Natural killer cell (primary cell): ENCODE data around the gene FSTL4. TPM values are rescaled to one million over a fixed set of nuclear protein-coding genes. Genes with fewer than 3 reads are reported as not detected.

ENCODE experiments used
- ATAC-seq, 3 donors: fragments of 150-1000 bp in 2 of 3; fragments of 200-7000 bp in 1 of 3; cut with Tn5 transposase; 1 replicate in 1 of 3; 2 replicates in 2 of 3; pipeline ENCODE4 v1.10.0; 2021; ENCODE audit warnings: mild to moderate bottlenecking in 2 of 3, moderate library complexity in 2 of 3
- DNase-seq, 2 donors: peaks; one replicate each; pipeline versions ENCODE4 v3.0.0 to v3.0.0-alpha.2; 2013 to 2021; ENCODE audit warnings: mixed read lengths in 1 of 2
- H3K27ac ChIP-seq: one replicate; pipeline ENCODE4 v1.5.1; 2013; ENCODE audit warnings: mild to moderate bottlenecking, low read length
- H3K27me3 ChIP-seq: one replicate; pipeline ENCODE4 v1.6.1; 2013; ENCODE audit warnings: low read length; ENCODE audit not compliant: control insufficient read depth, insufficient read depth
- H3K36me3 ChIP-seq: one replicate; pipeline ENCODE4 v1.6.1; 2013; ENCODE audit warnings: low read length; ENCODE audit not compliant: control insufficient read depth, insufficient read depth
- H3K4me1 ChIP-seq: one replicate; pipeline ENCODE4 v1.6.1; 2013; ENCODE audit warnings: low read length; ENCODE audit not compliant: control insufficient read depth, insufficient read depth
- H3K4me3 ChIP-seq: one replicate; pipeline ENCODE4 v1.5.1; 2013; ENCODE audit warnings: low read length
- H3K9me3 ChIP-seq: one replicate; pipeline ENCODE4 v1.6.1; 2013; ENCODE audit warnings: low read length; ENCODE audit not compliant: control insufficient read depth, insufficient read depth
- H3K27ac Mint-ChIP-seq, 2 donors: one replicate each; pipeline ENCODE4 v1.8.0; 2022; ENCODE audit warnings: mild to moderate bottlenecking in 2 of 2, mixed read lengths in 2 of 2, moderate library complexity in 1 of 2
- H3K27me3 Mint-ChIP-seq, 2 donors: one replicate each; pipeline ENCODE4 v1.8.0; 2022; ENCODE audit warnings: low read depth in 2 of 2, mixed read lengths in 2 of 2
- H3K36me3 Mint-ChIP-seq: one replicate; pipeline ENCODE4 v1.8.0; 2022; ENCODE audit warnings: mixed read lengths
- H3K4me1 Mint-ChIP-seq, 2 donors: one replicate each; pipeline ENCODE4 v1.8.0; 2022; ENCODE audit warnings: mixed read lengths in 2 of 2
- H3K4me3 Mint-ChIP-seq: one replicate; pipeline ENCODE4 v1.8.0; 2022; ENCODE audit warnings: mild to moderate bottlenecking, moderate library complexity, mixed read lengths
- H3K9me3 Mint-ChIP-seq, 2 donors: one replicate each; pipeline ENCODE4 v1.8.0; 2022; ENCODE audit warnings: mixed read lengths in 2 of 2
- WGBS: methylation state at CpG from one replicate; pipeline ENCODE4 v1.1.7; 2013; ENCODE audit warnings: missing lambda C conversion rate; ENCODE audit not compliant: insufficient coverage; 5-methylcytosine and 5-hydroxymethylcytosine counted together
- intact Hi-C: fragments of 100-400 bp; cut with micrococcal nuclease; formaldehyde crosslinking; loops from one replicate; pipeline ENCODE4 v1.14.2; 2022
- total RNA-seq, 4 donors: library from RNA; stranded (reverse); fragments of 120-200 nt in 1 of 4; gene quantifications; one replicate each; pipeline versions ENCODE4 v1.2.3 to v1.2.4, GENCODE V29; 2013 to 2022
- TF ChIP-seq, protein P1 (sequence below): fragments of 200-600 bp; IDR thresholded peaks from one replicate; pipeline ENCODE4 v1.8.0; 2022; ENCODE audit warnings: antibody characterized with exemption

The FSTL4 gene
- total RNA-seq, 3 donors from 2014 or later (not counting 1 experiment from before 2014, with no cell fraction given) = 0.11 to 0.75 (median 0.55) TPM

DNA sequence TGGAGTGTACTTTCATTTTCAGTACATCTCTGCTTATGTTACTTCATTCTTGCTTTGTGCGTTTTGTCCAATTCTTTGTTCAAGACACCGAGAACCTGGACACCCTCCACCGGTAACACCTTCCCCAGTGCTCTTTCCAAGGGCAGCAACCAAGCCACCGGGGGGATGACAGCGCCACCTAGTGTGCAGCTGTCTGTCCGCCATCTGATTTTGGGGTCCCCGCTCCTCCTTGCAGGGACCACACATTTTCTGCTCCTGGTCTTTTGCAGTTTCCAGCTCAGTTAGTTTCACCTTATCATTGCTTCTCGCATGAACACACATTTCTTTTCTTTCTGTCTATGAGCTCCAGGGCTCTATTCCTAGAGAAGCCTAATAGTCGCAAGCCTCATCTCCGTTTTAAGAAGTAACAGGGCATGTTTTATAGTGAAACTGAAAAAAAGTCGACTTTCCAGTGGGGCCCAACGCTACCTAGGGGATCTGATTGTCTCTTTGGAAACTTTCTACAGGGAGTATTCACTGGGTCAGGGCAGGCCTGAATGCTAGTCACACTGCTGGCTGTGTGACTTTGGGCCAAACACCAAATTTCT is 152.1 kb downstream of the FSTL4 start:
- no peak overlapping the region for H3K27ac ChIP-seq
- DNase-seq = peak in 1 of 2 donors; percentile 40
- no peaks in the 10 kb centered on the region for H3K36me3 ChIP-seq
- TF ChIP-seq, protein P1, sequence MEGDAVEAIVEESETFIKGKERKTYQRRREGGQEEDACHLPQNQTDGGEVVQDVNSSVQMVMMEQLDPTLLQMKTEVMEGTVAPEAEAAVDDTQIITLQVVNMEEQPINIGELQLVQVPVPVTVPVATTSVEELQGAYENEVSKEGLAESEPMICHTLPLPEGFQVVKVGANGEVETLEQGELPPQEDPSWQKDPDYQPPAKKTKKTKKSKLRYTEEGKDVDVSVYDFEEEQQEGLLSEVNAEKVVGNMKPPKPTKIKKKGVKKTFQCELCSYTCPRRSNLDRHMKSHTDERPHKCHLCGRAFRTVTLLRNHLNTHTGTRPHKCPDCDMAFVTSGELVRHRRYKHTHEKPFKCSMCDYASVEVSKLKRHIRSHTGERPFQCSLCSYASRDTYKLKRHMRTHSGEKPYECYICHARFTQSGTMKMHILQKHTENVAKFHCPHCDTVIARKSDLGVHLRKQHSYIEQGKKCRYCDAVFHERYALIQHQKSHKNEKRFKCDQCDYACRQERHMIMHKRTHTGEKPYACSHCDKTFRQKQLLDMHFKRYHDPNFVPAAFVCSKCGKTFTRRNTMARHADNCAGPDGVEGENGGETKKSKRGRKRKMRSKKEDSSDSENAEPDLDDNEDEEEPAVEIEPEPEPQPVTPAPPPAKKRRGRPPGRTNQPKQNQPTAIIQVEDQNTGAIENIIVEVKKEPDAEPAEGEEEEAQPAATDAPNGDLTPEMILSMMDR = peak; percentile 26
- Mint-ChIP-seq H3K27me3 (no peaks in the 10 kb centered on the region), H3K4me1 (peaks cover 4 to 6% of the 10 kb centered on the region in 2 donors), H3K4me3 (no peak overlapping the region), H3K9me3 (no peaks in the 10 kb centered on the region), H3K36me3 (no peaks in the 10 kb centered on the region), H3K27ac (no peak overlapping the region)
- WGBS = 77% methylated on average over 12 of the region's 12 CpGs
- H3K4me1 ChIP-seq = peaks cover under 1% of the 10 kb centered on the region
- H3K27me3 ChIP-seq = no peaks in the 10 kb centered on the region
- no peak for ATAC-seq
- intact Hi-C loops = no loop called here
- no peaks in the 10 kb centered on the region for H3K9me3 ChIP-seq
- H3K4me3 ChIP-seq = no peak overlapping the region

DNA sequence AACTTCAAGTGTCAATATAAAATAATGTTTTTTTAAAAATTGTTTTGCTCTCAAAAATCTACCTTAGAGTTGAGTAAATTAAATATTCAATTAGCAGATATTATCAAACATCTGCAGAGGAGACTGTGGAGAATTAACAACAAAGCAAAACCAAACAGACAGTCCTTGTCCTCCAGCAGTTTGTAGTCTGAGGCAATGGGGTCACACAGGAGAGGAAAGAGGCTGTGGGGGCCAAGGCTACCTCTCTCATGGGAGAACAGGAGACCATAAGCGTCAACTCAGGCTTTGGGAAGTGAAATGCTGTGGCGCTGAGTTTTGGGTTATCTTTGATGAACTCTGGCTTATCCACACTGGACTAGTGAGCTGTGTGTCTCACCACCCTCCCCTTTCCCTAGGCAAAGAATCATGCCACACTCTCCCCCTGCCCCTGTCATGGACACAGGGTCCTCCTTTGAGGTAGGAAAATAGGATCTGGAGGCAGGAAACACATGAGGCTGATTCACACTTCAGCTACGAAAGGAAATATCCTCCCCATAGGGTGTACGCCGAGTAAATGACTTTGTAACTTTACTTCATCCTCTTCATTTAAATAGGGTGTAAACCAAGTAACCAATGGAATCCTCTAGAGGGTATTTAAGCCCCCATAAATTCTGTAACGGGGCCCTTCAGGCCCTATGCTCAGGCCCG is 152.7 kb downstream of the FSTL4 start:
- Mint-ChIP-seq H3K36me3 (no peaks in the 10 kb centered on the region), H3K27ac (no peak overlapping the region), H3K9me3 (no peaks in the 10 kb centered on the region), H3K27me3 (no peaks in the 10 kb centered on the region), H3K4me3 (no peak overlapping the region), H3K4me1 (peaks cover 4 to 6% of the 10 kb centered on the region in 2 donors)
- no peaks in the 10 kb centered on the region for H3K4me1 ChIP-seq
- no peaks in the 10 kb centered on the region for H3K36me3 ChIP-seq
- DNase-seq = no peak
- H3K27me3 ChIP-seq = no peaks in the 10 kb centered on the region
- no peak overlapping the region for H3K27ac ChIP-seq
- TF ChIP-seq, protein P1 = no peak
- H3K4me3 ChIP-seq = no peak overlapping the region
- WGBS = 88% methylated on average over 6 of the region's 7 CpGs
- intact Hi-C loops = no loop called here
- no peak for ATAC-seq
- H3K9me3 ChIP-seq = no peaks in the 10 kb centered on the region

DNA sequence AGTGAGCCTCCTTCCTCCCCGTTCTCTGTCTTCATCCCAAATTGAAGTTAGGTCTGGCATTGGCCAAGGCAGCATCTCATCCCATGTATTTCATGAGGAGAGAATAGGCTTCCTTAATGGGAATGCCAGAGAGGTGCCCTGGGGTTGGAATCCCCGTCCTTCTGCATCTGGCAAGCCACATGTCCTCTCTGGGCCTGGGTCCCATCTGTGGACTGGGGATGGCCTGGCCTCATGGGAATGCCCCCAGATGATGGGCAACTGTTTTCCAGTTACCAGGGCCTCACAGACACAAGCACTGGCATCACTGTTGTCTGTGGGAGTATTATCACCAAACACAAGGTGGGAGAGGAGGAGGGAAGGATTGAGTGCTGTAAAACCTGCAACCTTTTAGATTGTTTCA is 153.9 kb downstream of the FSTL4 start:
- ATAC-seq (no peak), DNase-seq (no peak)
- peaks cover 4 to 6% of the 10 kb centered on the region in 2 donors for H3K4me1 Mint-ChIP-seq
- intact Hi-C loops = no loop called here
- no peaks in the 10 kb centered on the region for H3K9me3 Mint-ChIP-seq
- H3K27me3 Mint-ChIP-seq = peaks cover 0 to 1% of the 10 kb centered on the region in 2 donors
- Histone ChIP-seq H3K4me1 (no peaks in the 10 kb centered on the region), H3K36me3 (no peaks in the 10 kb centered on the region), H3K27me3 (no peaks in the 10 kb centered on the region), H3K9me3 (no peaks in the 10 kb centered on the region), H3K4me3 (no peak overlapping the region), H3K27ac (no peak overlapping the region)
- no peak overlapping the region for H3K4me3 Mint-ChIP-seq
- H3K36me3 Mint-ChIP-seq = no peaks in the 10 kb centered on the region
- no peak overlapping the region for H3K27ac Mint-ChIP-seq
- 89% methylated on average over 2 of the region's 2 CpGs for WGBS
- TF ChIP-seq, protein P1 = no peak
